Endothelial cell of umbilical vein (primary cell): ENCODE data around the gene TEX29.

Experiments used
- CTCF ChIP-seq, 2 donors: IDR thresholded peaks; 1 replicate in 1 of 2; 2 replicates in 1 of 2; pipeline ENCODE4 v1.5.1; 2011; ENCODE audit warnings: low read length in 2 of 2, mild to moderate bottlenecking in 2 of 2, moderate library complexity in 2 of 2, control low read depth in 1 of 2, inconsistent platforms in 1 of 2, low read depth in 1 of 2; ENCODE audit not compliant: insufficient read depth in 1 of 2; ENCODE audit errors: extremely low read depth in 1 of 2
- EZH2 ChIP-seq: IDR thresholded peaks from 2 replicates; pipeline ENCODE4 v1.6.1; 2012; ENCODE audit warnings: borderline replicate concordance, low read depth, mild to moderate bottlenecking, moderate library complexity, low read length, inconsistent platforms; ENCODE audit not compliant: severe bottlenecking
- GATA2 ChIP-seq: IDR thresholded peaks from 2 replicates; pipeline ENCODE4 v1.7.0; 2011; ENCODE audit warnings: low read depth, mild to moderate bottlenecking, moderate library complexity, mixed read lengths, low read length; ENCODE audit not compliant: insufficient read length, insufficient read depth
- JUN ChIP-seq: IDR thresholded peaks from 2 replicates; pipeline ENCODE4 v1.6.1; 2011; ENCODE audit warnings: borderline replicate concordance, low read depth; ENCODE audit not compliant: insufficient read length, insufficient read depth
- MAX ChIP-seq: IDR thresholded peaks from 2 replicates; pipeline ENCODE4 v1.6.1; 2011; ENCODE audit not compliant: insufficient read depth, insufficient read length
- MYC ChIP-seq: IDR thresholded peaks from one replicate; pipeline ENCODE4 v1.6.1; 2011; ENCODE audit warnings: mild to moderate bottlenecking, low read depth, low read length
- POLR2A ChIP-seq: IDR thresholded peaks from 2 replicates; pipeline ENCODE4 v1.6.1; 2012; ENCODE audit warnings: low read depth, mild to moderate bottlenecking, control low read depth, low read length
- POLR2AphosphoS5 ChIP-seq: IDR thresholded peaks from 2 replicates; pipeline ENCODE4 v1.6.1; 2012; ENCODE audit warnings: low read depth, mild to moderate bottlenecking, control low read depth, low read length, moderate library complexity; ENCODE audit not compliant: insufficient read depth

GRCh38 chr13:111370570-111371535 is 50.4 kb downstream of the TEX29 start:
- TF ChIP-seq CTCF (IDR thresholded peaks at IDR 0.05; ENCODE audit: extremely low read depth in 1 of 2, insufficient read depth in 1 of 2, low read depth in 1 of 2, low read length in 2 of 2): no peak
- no peak for TF ChIP-seq EZH2
- TF ChIP-seq POLR2AphosphoS5: no peak
- no peak for TF ChIP-seq JUN
- no peak for TF ChIP-seq POLR2A
- no peak for TF ChIP-seq MAX
- TF ChIP-seq GATA2: no peak
- no peak for TF ChIP-seq MYC
